K562 (cell line): ENCODE measurements around the gene CAMK2G. TPM values are rescaled to one million over a fixed set of nuclear protein-coding genes. Genes with fewer than 3 reads are reported as not detected.

Experiments used
- FOXJ2 ChIP-seq: fragments of 200-800 bp; sonication (Bioruptor generic); IDR thresholded peaks from 2 replicates; pipeline ENCODE4 v1.6.1; 2016; ENCODE audit warnings: missing genetic modification characterization, missing compliant biosample characterization
- MTA3 ChIP-seq: fragments of 450-650 bp; formaldehyde crosslinking; IDR thresholded peaks from 2 replicates; pipeline ENCODE4 v1.6.1; 2017; ENCODE audit warnings: mild to moderate bottlenecking, borderline replicate concordance
- NFXL1 ChIP-seq: fragments of 450-650 bp; formaldehyde crosslinking; IDR thresholded peaks from 2 replicates; pipeline ENCODE4 v1.4.0; 2021; ENCODE audit warnings: mild to moderate bottlenecking
- NR3C1 ChIP-seq: sonication (generic); formaldehyde crosslinking; IDR thresholded peaks from 2 replicates; pipeline ENCODE4 v1.8.1; 2022; ENCODE audit warnings: missing genetic modification reagents
- RBM17 ChIP-seq: fragments of 200-400 bp; formaldehyde crosslinking; IDR thresholded peaks from 2 replicates; pipeline ENCODE4 v1.6.1; 2017; ENCODE audit warnings: low read depth, mild to moderate bottlenecking, low read length, borderline replicate concordance
- YY1 ChIP-seq, 3 experiments: IDR thresholded peaks; 2 replicates each; pipeline ENCODE4 v1.6.1; 2011; ENCODE audit warnings: low read length in 2 of 3, mild to moderate bottlenecking in 2 of 3, moderate library complexity in 2 of 3, borderline replicate concordance in 1 of 3, control low read depth in 1 of 3, low read depth in 1 of 3; ENCODE audit not compliant: insufficient read depth in 3 of 3, insufficient replicate concordance in 2 of 3, control insufficient read depth in 1 of 3, insufficient read length in 1 of 3; ENCODE audit errors: extremely low read depth in 1 of 3
- ZFPM2 ChIP-seq: fragments of 250-450 bp; sonication (Bioruptor Pico); IDR thresholded peaks from 2 replicates; pipeline ENCODE4 v1.5.1; 2022; ENCODE audit warnings: mild to moderate bottlenecking
- ZNF217 ChIP-seq: sonication (generic); formaldehyde crosslinking; IDR thresholded peaks from 2 replicates; pipeline ENCODE4 v1.8.0; 2022; ENCODE audit warnings: mild to moderate bottlenecking, missing genetic modification reagents
- polyA plus RNA-seq, 8 experiments: library from polyadenylated mRNA; depleted of rRNA in 4 of 8; stranded (reverse) in 5 of 8; unstranded in 3 of 8; fragments of >200 nt; fragmentation: Nextera tagmentation in 2 of 8; fragmentation: Illumina TruSeq in 1 of 8; extraction: Ambion mirVana in 2 of 8; extraction: Trizol in 1 of 8; gene quantifications; 2 replicates each; pipeline versions ENCODE4 v1.2.1 to v1.2.3, GENCODE V29; 2011 to 2014; ENCODE audit warnings: inconsistent platforms in 1 of 8, missing spikeins in 1 of 8
- total RNA-seq, 7 experiments: library from RNA; depleted of rRNA in 6 of 7; stranded (reverse); fragments of >200 nt in 6 of 7; fragmentation: Illumina TruSeq in 2 of 7; extraction: Trizol in 2 of 7; gene quantifications; 2 replicates each; pipeline versions ENCODE4 v1.2.1 to v1.2.3, GENCODE V29; 2011 to 2021; ENCODE audit warnings: low replicate concordance in 1 of 7
- TF ChIP-seq, protein P1 (sequence below), 2 experiments: fragments of 450-650 bp; formaldehyde crosslinking in 1 of 2; IDR thresholded peaks; 2 replicates each; pipeline versions ENCODE4 v1.4.0 to v1.6.1; 2014 to 2020; ENCODE audit warnings: mild to moderate bottlenecking in 2 of 2, borderline replicate concordance in 1 of 2, low read depth in 1 of 2
- TF ChIP-seq, protein P2 (sequence below), 3 experiments: fragments of 200-800 bp in 1 of 3; fragments of 250-450 bp in 1 of 3; fragments of 450-650 bp in 1 of 3; sonication (Bioruptor Pico) in 1 of 3; sonication (Bioruptor generic) in 1 of 3; formaldehyde crosslinking in 1 of 3; IDR thresholded peaks; 2 replicates each; pipeline versions ENCODE4 v1.6.1 to v1.8.0; 2016 to 2022; ENCODE audit warnings: mild to moderate bottlenecking in 2 of 3, missing genetic modification characterization in 2 of 3, missing compliant biosample characterization in 1 of 3, moderate library complexity in 1 of 3
- TF ChIP-seq, protein P3 (sequence below), 3 experiments: fragments of 200-800 bp in 1 of 3; sonication (Bioruptor generic) in 1 of 3; sonication (generic) in 1 of 3; formaldehyde crosslinking in 1 of 3; IDR thresholded peaks; 2 replicates each; pipeline versions ENCODE4 v1.6.1 to v1.8.0; 2016 to 2022; ENCODE audit warnings: mild to moderate bottlenecking in 2 of 3, missing compliant biosample characterization in 2 of 3, missing genetic modification characterization in 2 of 3, missing genetic modification reagents in 1 of 3

CAMK2G gene
- total and polyA plus RNA-seq, 9 of the 15 experiments (the other 6 are each of a cell fraction or from before 2014, with no cell fraction given) = 9.0 to 37.9 (median 32.6) TPM

DNA sequence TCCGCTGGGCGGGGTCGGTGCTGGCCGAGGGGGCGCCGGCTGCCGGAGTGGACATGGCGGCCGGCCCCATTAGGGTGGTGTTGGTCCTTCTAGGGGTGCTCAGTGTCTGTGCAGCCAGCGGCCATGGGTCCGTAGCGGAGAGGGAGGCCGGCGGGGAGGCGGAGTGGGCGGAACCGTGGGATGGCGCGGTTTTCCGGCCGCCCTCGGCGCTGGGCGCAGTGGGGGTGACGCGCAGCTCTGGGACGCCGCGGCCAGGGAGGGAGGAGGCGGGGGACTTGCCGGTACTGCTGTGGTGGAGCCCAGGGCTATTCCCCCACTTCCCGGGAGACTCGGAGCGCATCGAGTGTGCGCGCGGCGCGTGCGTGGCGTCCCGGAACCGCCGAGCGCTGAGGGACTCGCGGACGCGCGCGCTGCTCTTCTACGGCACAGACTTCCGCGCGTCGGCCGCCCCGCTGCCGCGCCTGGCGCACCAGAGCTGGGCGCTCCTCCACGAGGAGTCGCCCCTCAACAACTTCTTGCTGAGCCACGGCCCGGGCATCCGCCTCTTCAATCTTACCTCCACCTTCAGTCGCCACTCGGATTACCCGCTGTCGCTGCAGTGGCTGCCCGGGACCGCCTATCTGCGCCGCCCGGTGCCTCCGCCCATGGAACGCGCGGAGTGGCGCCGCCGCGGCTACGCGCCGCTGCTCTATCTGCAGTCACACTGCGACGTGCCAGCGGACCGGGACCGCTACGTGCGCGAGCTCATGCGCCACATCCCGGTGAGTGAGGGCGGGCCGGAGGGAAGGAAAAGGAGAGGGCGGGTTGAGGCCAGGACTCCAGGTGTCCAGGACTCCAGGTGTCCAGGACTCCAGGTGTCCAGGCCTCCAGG, 101.8 kb downstream of the CAMK2G start (continued):
- TF ChIP-seq FOXJ2 (peak; percentile 9; the same call in 1 of the 2 replicates), NFXL1 (CRISPR knock-in tag) (no peak), YY1 (IDR thresholded peaks at IDR 0.05; ENCODE audit: borderline replicate concordance in 1 of 3, control insufficient read depth in 1 of 3, extremely low read depth in 1 of 3, insufficient read depth in 3 of 3, insufficient read length in 1 of 3, insufficient replicate concordance in 2 of 3, low read depth in 1 of 3, low read length in 2 of 3) (peak; percentile 44 to 86 (median 81)), NR3C1 (CRISPR knock-in tag) (no peak), ZFPM2 (CRISPR knock-in tag) (0 out of 2 replicates have a peak, but pooled peaks have one; percentile 79), ZNF217 (no peak), MTA3 (peak; percentile 94), RBM17 (no peak)
- TF ChIP-seq, protein P1, sequence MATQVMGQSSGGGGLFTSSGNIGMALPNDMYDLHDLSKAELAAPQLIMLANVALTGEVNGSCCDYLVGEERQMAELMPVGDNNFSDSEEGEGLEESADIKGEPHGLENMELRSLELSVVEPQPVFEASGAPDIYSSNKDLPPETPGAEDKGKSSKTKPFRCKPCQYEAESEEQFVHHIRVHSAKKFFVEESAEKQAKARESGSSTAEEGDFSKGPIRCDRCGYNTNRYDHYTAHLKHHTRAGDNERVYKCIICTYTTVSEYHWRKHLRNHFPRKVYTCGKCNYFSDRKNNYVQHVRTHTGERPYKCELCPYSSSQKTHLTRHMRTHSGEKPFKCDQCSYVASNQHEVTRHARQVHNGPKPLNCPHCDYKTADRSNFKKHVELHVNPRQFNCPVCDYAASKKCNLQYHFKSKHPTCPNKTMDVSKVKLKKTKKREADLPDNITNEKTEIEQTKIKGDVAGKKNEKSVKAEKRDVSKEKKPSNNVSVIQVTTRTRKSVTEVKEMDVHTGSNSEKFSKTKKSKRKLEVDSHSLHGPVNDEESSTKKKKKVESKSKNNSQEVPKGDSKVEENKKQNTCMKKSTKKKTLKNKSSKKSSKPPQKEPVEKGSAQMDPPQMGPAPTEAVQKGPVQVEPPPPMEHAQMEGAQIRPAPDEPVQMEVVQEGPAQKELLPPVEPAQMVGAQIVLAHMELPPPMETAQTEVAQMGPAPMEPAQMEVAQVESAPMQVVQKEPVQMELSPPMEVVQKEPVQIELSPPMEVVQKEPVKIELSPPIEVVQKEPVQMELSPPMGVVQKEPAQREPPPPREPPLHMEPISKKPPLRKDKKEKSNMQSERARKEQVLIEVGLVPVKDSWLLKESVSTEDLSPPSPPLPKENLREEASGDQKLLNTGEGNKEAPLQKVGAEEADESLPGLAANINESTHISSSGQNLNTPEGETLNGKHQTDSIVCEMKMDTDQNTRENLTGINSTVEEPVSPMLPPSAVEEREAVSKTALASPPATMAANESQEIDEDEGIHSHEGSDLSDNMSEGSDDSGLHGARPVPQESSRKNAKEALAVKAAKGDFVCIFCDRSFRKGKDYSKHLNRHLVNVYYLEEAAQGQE (IDR thresholded peaks at IDR 0.05; ENCODE audit: borderline replicate concordance) = peak; percentile 31; the same call in 1 of the 2 replicates
- TF ChIP-seq, protein P1 (CRISPR knock-in tag; IDR thresholded peaks at IDR 0.05; ENCODE audit: low read depth) = peak; percentile 91
- TF ChIP-seq, protein P2, sequence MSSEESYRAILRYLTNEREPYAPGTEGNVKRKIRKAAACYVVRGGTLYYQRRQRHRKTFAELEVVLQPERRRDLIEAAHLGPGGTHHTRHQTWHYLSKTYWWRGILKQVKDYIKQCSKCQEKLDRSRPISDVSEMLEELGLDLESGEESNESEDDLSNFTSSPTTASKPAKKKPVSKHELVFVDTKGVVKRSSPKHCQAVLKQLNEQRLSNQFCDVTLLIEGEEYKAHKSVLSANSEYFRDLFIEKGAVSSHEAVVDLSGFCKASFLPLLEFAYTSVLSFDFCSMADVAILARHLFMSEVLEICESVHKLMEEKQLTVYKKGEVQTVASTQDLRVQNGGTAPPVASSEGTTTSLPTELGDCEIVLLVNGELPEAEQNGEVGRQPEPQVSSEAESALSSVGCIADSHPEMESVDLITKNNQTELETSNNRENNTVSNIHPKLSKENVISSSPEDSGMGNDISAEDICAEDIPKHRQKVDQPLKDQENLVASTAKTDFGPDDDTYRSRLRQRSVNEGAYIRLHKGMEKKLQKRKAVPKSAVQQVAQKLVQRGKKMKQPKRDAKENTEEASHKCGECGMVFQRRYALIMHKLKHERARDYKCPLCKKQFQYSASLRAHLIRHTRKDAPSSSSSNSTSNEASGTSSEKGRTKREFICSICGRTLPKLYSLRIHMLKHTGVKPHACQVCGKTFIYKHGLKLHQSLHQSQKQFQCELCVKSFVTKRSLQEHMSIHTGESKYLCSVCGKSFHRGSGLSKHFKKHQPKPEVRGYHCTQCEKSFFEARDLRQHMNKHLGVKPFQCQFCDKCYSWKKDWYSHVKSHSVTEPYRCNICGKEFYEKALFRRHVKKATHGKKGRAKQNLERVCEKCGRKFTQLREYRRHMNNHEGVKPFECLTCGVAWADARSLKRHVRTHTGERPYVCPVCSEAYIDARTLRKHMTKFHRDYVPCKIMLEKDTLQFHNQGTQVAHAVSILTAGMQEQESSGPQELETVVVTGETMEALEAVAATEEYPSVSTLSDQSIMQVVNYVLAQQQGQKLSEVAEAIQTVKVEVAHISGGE (CRISPR knock-in tag; IDR thresholded peaks at IDR 0.05) = peak in 2 of 3 experiments; percentile 33 to 84; a peak in 2 of 6 replicates
- TF ChIP-seq, protein P3, sequence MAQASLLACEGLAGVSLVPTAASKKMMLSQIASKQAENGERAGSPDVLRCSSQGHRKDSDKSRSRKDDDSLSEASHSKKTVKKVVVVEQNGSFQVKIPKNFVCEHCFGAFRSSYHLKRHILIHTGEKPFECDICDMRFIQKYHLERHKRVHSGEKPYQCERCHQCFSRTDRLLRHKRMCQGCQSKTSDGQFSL (CRISPR knock-in tag; IDR thresholded peaks at IDR 0.05) = peak; percentile 89
- TF ChIP-seq, protein P3 (tag; IDR thresholded peaks at IDR 0.05) = no peak
